Left lung (tissue), 10 donors: ENCODE data around the gene CD93. TPM values are rescaled to one million over a fixed set of nuclear protein-coding genes. Genes with fewer than 3 reads are reported as not detected.
A peak's percentile ranks its signal among the peaks of the same experiment; 100 is the strongest.

Source experiments
- ATAC-seq: fragments of 200-7000 bp; cut with Tn5 transposase; one replicate; pipeline ENCODE4 v1.9.1; 2020; ENCODE audit warnings: moderate library complexity
- DNase-seq, 4 donors: peaks; one replicate each; pipeline ENCODE4 v3.0.0-alpha.2; 2013 to 2020
- H3K27ac ChIP-seq, 2 donors: fragments of 200-600 bp; sonication (generic) in 1 of 2; one replicate each; pipeline versions ENCODE4 v1.5.0 to v1.8.0; 2020 to 2021
- H3K27me3 ChIP-seq, 2 donors: fragments of 200-600 bp; sonication (generic) in 1 of 2; one replicate each; pipeline versions ENCODE4 v1.5.0 to v1.8.0; 2020 to 2021
- H3K36me3 ChIP-seq, 2 donors: fragments of 200-600 bp; sonication (generic) in 1 of 2; one replicate each; pipeline versions ENCODE4 v1.5.0 to v1.8.0; 2020 to 2021
- H3K4me1 ChIP-seq, 2 donors: fragments of 200-600 bp; one replicate each; pipeline ENCODE4 v1.8.0; 2021
- H3K4me3 ChIP-seq, 2 donors: fragments of 200-600 bp; sonication (generic) in 1 of 2; one replicate each; pipeline versions ENCODE4 v1.5.0 to v1.8.0; 2020 to 2021; ENCODE audit warnings: mild to moderate bottlenecking in 1 of 2
- H3K9me3 ChIP-seq, 2 donors: fragments of 200-600 bp; sonication (generic) in 1 of 2; one replicate each; pipeline versions ENCODE4 v1.5.0 to v1.8.0; 2020 to 2021
- CTCF ChIP-seq, 2 donors: fragments of 200-600 bp; sonication (generic) in 1 of 2; IDR thresholded peaks; one replicate each; pipeline versions ENCODE4 v1.5.0 to v1.8.0; 2021; ENCODE audit warnings: antibody characterized with exemption in 2 of 2
- intact Hi-C, 2 donors: fragments of 100-400 bp; cut with DNase I; formaldehyde crosslinking; loops; one replicate each; pipeline versions ENCODE4 v1.11.2 to v1.14.2; 2022
- polyA plus RNA-seq, 6 donors: library from polyadenylated mRNA; unstranded; fragments of 120-200 nt; gene quantifications; one replicate each; pipeline ENCODE4 v1.2.1, GENCODE V29; 2013; ENCODE audit not compliant: insufficient read length in 6 of 6
- total RNA-seq, 2 donors: library from RNA; stranded (reverse); fragmentation: NEBNext Ultra II Directional; extraction: Animal tissue kit (Norgen Biotek cat#: 25700); gene quantifications; one replicate each; pipeline ENCODE4 v1.2.1, GENCODE V29; 2021
- donor health status: DM: no; HTN: yes; CAD: no.
- donor health status: DM: no; HTN: no; CAD: no.

The CD93 gene
- total and polyA plus RNA-seq, 8 donors, result 71.2 to 221 (median 180) TPM

GRCh38 chr20:23120261-23120660, 34.1 kb upstream of the CD93 start:
- intact Hi-C loops, result no loop called here
- Histone ChIP-seq H3K9me3 (no peaks in the 10 kb centered on the region), H3K36me3 (no peaks in the 10 kb centered on the region), H3K27ac (peak overlapping the region in 1 of 2 donors; percentile 46), H3K4me1 (peaks cover 5 to 74% of the 10 kb centered on the region in 2 donors), H3K4me3 (no peak overlapping the region), H3K27me3 (no peaks in the 10 kb centered on the region)
- ATAC-seq, result no peak
- no peak for TF ChIP-seq CTCF (IDR thresholded peaks at IDR 0.05)
- peak in 1 of 4 donors; percentile 28 for DNase-seq

GRCh38 chr20:23119456-23120216, 33.5 kb upstream of the CD93 start:
- intact Hi-C loops, result no loop called here
- H3K4me1 ChIP-seq, result peaks cover under 1 to 74% of the 10 kb centered on the region in 2 donors
- peak overlapping the region in 1 of 2 donors; percentile 47 for H3K27ac ChIP-seq
- DNase-seq (no peak), ATAC-seq (peak; percentile 15)
- no peaks in the 10 kb centered on the region for H3K9me3 ChIP-seq
- no peak for TF ChIP-seq CTCF (IDR thresholded peaks at IDR 0.05)
- H3K4me3 ChIP-seq, result no peak overlapping the region
- H3K27me3 ChIP-seq, result no peaks in the 10 kb centered on the region
- no peaks in the 10 kb centered on the region for H3K36me3 ChIP-seq

GRCh38 chr20:23118766-23119165, 32.6 kb upstream of the CD93 start:
- H3K9me3 ChIP-seq, result no peaks in the 10 kb centered on the region
- no peak for ATAC-seq
- no peaks in the 10 kb centered on the region for H3K36me3 ChIP-seq
- intact Hi-C loops, result no loop called here
- DNase-seq, result no peak
- H3K4me1 ChIP-seq, result peaks cover 0 to 74% of the 10 kb centered on the region in 2 donors
- no peak for TF ChIP-seq CTCF (IDR thresholded peaks at IDR 0.05)
- no peak overlapping the region for H3K4me3 ChIP-seq
- no peak overlapping the region for H3K27ac ChIP-seq
- H3K27me3 ChIP-seq, result no peaks in the 10 kb centered on the region

GRCh38 chr20:23118144-23118543, 32.0 kb upstream of the CD93 start:
- H3K27me3 ChIP-seq, result no peaks in the 10 kb centered on the region
- no peak for DNase-seq
- no peak overlapping the region for H3K4me3 ChIP-seq
- no peak for ATAC-seq
- no peaks in the 10 kb centered on the region for H3K36me3 ChIP-seq
- H3K9me3 ChIP-seq, result no peaks in the 10 kb centered on the region
- no peak overlapping the region for H3K27ac ChIP-seq
- TF ChIP-seq CTCF (IDR thresholded peaks at IDR 0.05), result no peak
- intact Hi-C loops, result no loop called here
- H3K4me1 ChIP-seq, result peaks cover 0 to 81% of the 10 kb centered on the region in 2 donors

- Histone ChIP-seq H3K27me3 (no peaks in the 10 kb centered on the region), H3K9me3 (no peaks in the 10 kb centered on the region), H3K4me3 (no peak overlapping the region), H3K27ac (no peak overlapping the region), H3K4me1 (peaks cover 0 to 85% of the 10 kb centered on the region in 2 donors), H3K36me3 (no peaks in the 10 kb centered on the region)
- ATAC-seq (no peak), DNase-seq (no peak)
- intact Hi-C loops, result no loop called here
- TF ChIP-seq CTCF (IDR thresholded peaks at IDR 0.05), result no peak
Observed at GRCh38 chr20:23117738-23118137, 31.6 kb upstream of the CD93 start.
